GM19099 (cell line): ENCODE results near the gene SHISAL1.

Source experiments
- POLR2A ChIP-seq: IDR thresholded peaks from 3 replicates; pipeline ENCODE4 v1.6.1; 2011; ENCODE audit warnings: low read depth; ENCODE audit not compliant: insufficient read length; ENCODE audit errors: extremely low read depth

SHISAL1 gene

GRCh38 chr22:44199866-44200265, 112.9 kb downstream of the SHISAL1 start:
- TF ChIP-seq POLR2A: no peak

- no peak for TF ChIP-seq POLR2A
These were observed 113.6 kb downstream of the SHISAL1 start for GRCh38 chr22:44199164-44199563.

- TF ChIP-seq POLR2A: no peak
These were observed 115.5 kb downstream of the SHISAL1 start for GRCh38 chr22:44197271-44197670.

- TF ChIP-seq POLR2A: no peak
These were observed 116.0 kb downstream of the SHISAL1 start for GRCh38 chr22:44196731-44197131.

DNA sequence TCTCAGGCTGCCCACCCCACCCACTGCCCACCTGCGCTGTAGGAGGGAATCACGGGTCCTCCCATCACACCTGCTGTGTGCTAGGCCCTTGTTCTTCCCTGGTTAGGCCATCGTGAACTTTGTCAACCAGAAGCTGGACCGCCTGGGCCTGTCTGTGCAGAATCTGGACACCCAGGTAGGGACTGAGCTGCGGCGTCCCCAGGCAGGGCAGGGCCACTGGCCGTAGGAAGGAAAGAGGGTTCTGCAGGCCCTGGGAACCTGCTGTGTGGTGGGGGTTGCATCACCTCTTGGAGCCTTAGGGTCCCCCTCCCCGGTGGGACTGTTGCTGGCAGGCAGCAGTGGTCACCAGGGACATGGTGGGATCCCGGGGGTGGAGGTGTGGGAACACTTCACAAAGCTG, 116.5 kb downstream of the SHISAL1 start:
- TF ChIP-seq POLR2A: no peak

- TF ChIP-seq POLR2A: no peak
These were observed 117.4 kb downstream of the SHISAL1 start for GRCh38 chr22:44195189-44195871.

DNA sequence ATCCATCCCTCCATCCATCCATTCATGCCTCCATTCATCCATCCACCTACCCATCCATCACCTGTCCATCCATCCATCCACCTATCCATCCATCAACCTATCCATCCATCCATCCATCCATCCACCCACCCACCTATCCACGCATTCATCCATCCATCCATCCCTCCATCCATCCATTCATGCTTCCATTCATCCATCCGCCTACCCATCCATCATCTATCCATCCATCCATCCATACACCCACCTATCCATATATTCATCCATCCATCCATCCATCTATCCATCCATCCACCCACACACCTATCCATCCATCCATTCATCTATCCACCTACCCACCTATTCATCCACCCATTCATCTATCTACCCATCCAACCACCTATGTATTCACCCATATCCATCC, 118.2 kb downstream of the SHISAL1 start:
- no peak for TF ChIP-seq POLR2A
